Osteoblast (primary cell): Measurements from ENCODE around the gene LHFPL2. TPM values are rescaled to one million over a fixed set of nuclear protein-coding genes. Genes with fewer than 3 reads are reported as not detected.
A peak's percentile ranks its signal among the peaks of the same experiment; 100 is the strongest.

ENCODE experiments used
- DNase-seq: peaks from one replicate; pipeline ENCODE4 v3.0.0; 2011; ENCODE audit warnings: low spot score, mixed read lengths; ENCODE audit not compliant: insufficient read length; ENCODE audit errors: missing footprints
- H2AFZ ChIP-seq: 2 replicates; pipeline ENCODE4 v1.6.0; 2011; ENCODE audit warnings: mild to moderate bottlenecking, low read length
- H3K27ac ChIP-seq: 2 replicates; pipeline ENCODE4 v1.5.1; 2011; ENCODE audit warnings: mild to moderate bottlenecking, low read depth, low read length, moderate library complexity
- H3K27me3 ChIP-seq: 2 replicates; pipeline ENCODE4 v1.6.0; 2012; ENCODE audit warnings: mild to moderate bottlenecking, control low read depth, inconsistent platforms, low read length, moderate library complexity; ENCODE audit not compliant: insufficient read depth
- H3K36me3 ChIP-seq: 2 replicates; pipeline ENCODE4 v1.5.1; 2011; ENCODE audit warnings: mild to moderate bottlenecking, low read length, control low read depth, moderate library complexity; ENCODE audit not compliant: insufficient read depth
- H3K4me1 ChIP-seq: 2 replicates; pipeline ENCODE4 v1.5.1; 2011; ENCODE audit warnings: mild to moderate bottlenecking, low read length, control low read depth, moderate library complexity; ENCODE audit not compliant: insufficient read depth
- H3K4me2 ChIP-seq: 2 replicates; pipeline ENCODE4 v1.6.0; 2011; ENCODE audit warnings: mild to moderate bottlenecking, low read length; ENCODE audit not compliant: insufficient read depth
- H3K4me3 ChIP-seq: fragments of 200-600 bp; sonication (generic); 3 replicates; pipeline ENCODE4 v1.5.1; 2012; ENCODE audit warnings: mild to moderate bottlenecking, low read length, inconsistent platforms; ENCODE audit not compliant: insufficient read depth
- H3K79me2 ChIP-seq: 2 replicates; pipeline ENCODE4 v1.6.0; 2012; ENCODE audit warnings: mild to moderate bottlenecking, low read length, control low read depth, inconsistent platforms; ENCODE audit not compliant: insufficient read depth
- H3K9me3 ChIP-seq: 2 replicates; pipeline ENCODE4 v1.5.1; 2011; ENCODE audit warnings: low read depth, low read length, control low read depth
- H4K20me1 ChIP-seq: 2 replicates; pipeline ENCODE4 v1.6.0; 2012; ENCODE audit warnings: mild to moderate bottlenecking, low read length, control low read depth; ENCODE audit not compliant: insufficient read depth
- total RNA-seq: library from RNA; depleted of rRNA; stranded (reverse); fragments of >200 nt; gene quantifications from 2 replicates; pipeline ENCODE4 v1.2.3, GENCODE V29; 2012
- TF ChIP-seq, protein P1 (sequence below): IDR thresholded peaks from 2 replicates; pipeline ENCODE4 v1.5.1; 2011; ENCODE audit warnings: mild to moderate bottlenecking, low read depth, low read length, moderate library complexity; ENCODE audit errors: extremely low read depth

LHFPL2 gene
- total RNA-seq, 1 donor, result 64.4 TPM

DNA sequence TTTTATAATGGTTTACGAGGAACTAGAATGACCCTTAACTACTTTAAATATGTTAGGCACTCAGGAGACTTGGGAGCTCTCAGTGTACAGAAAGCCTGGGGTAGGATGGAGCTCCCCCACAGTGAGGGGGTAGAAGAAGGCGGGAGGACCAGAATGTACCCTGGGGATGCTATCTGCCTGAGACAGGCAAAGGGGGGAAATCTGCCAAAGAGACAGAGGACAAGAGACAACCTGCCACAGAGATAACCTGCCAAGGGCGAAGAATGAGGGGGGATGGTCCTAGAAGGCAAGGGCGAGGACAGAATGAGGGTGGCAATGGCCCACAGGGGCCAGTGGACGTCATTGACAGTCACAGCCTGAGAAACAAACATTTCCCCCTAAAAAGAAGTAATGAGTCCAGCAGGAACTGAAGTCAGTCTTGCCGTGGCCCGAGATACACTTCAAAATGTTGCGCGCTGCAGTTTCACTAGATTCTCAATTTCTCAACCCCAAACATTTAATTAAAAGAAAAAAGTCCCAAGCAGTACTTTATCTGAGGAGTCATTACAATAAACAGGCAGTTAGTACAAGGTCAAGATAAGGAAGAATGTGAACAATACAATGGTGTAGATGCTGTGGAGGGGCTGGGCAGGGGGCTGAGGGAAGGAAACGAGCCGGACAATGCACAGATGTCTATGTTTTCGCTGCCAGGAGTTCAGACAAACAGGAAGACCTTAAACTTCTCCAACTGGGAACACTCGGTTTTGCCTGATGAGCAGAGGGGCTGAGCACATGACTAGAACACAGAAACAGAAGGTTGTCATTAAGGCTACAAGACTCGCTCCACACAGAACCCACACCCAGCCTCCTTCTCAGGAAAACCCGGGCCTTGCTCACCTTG lies 125.0 kb downstream of the LHFPL2 start:
- Histone ChIP-seq H3K79me2 (peaks cover 44% of the 10 kb centered on the region), H2AFZ (no peak overlapping the region), H3K4me3 (no peak overlapping the region), H3K27ac (peak overlapping the region; percentile 24), H3K4me1 (peaks cover 45% of the 10 kb centered on the region), H3K4me2 (no peak overlapping the region), H3K27me3 (no peaks in the 10 kb centered on the region), H3K9me3 (no peaks in the 10 kb centered on the region), H4K20me1 (no peaks in the 10 kb centered on the region), H3K36me3 (no peaks in the 10 kb centered on the region)
- TF ChIP-seq, protein P1, sequence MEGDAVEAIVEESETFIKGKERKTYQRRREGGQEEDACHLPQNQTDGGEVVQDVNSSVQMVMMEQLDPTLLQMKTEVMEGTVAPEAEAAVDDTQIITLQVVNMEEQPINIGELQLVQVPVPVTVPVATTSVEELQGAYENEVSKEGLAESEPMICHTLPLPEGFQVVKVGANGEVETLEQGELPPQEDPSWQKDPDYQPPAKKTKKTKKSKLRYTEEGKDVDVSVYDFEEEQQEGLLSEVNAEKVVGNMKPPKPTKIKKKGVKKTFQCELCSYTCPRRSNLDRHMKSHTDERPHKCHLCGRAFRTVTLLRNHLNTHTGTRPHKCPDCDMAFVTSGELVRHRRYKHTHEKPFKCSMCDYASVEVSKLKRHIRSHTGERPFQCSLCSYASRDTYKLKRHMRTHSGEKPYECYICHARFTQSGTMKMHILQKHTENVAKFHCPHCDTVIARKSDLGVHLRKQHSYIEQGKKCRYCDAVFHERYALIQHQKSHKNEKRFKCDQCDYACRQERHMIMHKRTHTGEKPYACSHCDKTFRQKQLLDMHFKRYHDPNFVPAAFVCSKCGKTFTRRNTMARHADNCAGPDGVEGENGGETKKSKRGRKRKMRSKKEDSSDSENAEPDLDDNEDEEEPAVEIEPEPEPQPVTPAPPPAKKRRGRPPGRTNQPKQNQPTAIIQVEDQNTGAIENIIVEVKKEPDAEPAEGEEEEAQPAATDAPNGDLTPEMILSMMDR, result no peak
- DNase-seq, result no peak

DNA sequence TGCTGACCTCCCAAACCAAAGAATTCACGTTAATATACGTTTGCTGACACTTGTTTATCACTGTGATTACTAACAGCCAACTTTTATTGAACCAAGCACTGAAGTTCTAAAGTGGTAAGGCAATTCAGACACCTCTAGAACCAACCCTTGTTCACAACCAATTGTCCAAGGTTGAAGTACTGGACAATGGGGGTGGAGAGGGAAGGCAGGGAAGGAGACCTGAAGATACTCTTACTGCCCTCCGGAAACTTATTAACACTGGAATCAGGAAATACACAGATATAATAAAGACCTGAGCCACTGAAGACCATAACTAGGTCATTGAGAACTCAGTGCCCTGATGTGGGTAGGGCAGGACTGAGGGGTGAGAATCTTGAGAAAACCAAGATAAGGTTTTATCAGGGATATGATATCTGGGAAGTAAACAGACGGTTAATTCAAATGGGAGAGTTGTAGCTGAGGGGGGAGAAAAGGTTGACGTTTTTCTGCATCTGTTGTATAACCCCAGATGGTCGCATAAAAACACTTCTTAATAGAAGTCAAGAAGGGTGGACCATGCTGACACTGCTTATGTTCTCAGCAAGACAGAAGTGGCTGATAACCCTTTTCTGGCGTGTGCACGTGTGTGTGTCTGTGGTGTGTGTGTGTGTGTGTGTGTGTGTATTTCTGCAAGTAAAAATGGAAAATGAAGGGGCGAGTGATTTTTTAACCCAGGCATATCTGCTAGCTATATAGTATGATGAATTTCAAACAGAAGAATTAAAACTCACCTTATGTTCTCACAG lies 125.9 kb downstream of the LHFPL2 start:
- no peak overlapping the region for H3K27ac ChIP-seq
- no peaks in the 10 kb centered on the region for H3K27me3 ChIP-seq
- no peak overlapping the region for H3K4me3 ChIP-seq
- H3K79me2 ChIP-seq, result peaks cover 39% of the 10 kb centered on the region
- TF ChIP-seq, protein P1, result no peak
- H3K9me3 ChIP-seq, result no peaks in the 10 kb centered on the region
- no peaks in the 10 kb centered on the region for H3K36me3 ChIP-seq
- DNase-seq, result no peak
- peaks cover 43% of the 10 kb centered on the region for H3K4me1 ChIP-seq
- H4K20me1 ChIP-seq, result no peaks in the 10 kb centered on the region
- H3K4me2 ChIP-seq, result no peak overlapping the region
- no peak overlapping the region for H2AFZ ChIP-seq

GRCh38 chr5:78521455-78521854 lies 127.1 kb downstream of the LHFPL2 start:
- Histone ChIP-seq H3K4me3 (no peak overlapping the region), H2AFZ (no peak overlapping the region), H3K27me3 (no peaks in the 10 kb centered on the region), H3K4me1 (peaks cover 31% of the 10 kb centered on the region), H3K36me3 (no peaks in the 10 kb centered on the region), H4K20me1 (no peaks in the 10 kb centered on the region), H3K79me2 (peaks cover 41% of the 10 kb centered on the region), H3K9me3 (no peaks in the 10 kb centered on the region), H3K4me2 (no peak overlapping the region), H3K27ac (no peak overlapping the region)
- TF ChIP-seq, protein P1, result no peak
- no peak for DNase-seq
